HCT116 (cell line): ENCODE data around the gene MLLT6. TPM values are rescaled to one million over a fixed set of nuclear protein-coding genes. Genes with fewer than 3 reads are reported as not detected.

Experiments
- ATAC-seq: fragments of 200-7000 bp; cut with Tn5 transposase; 2 replicates; pipeline ENCODE4 v1.9.1; 2020; ENCODE audit warnings: mild to moderate bottlenecking, moderate library complexity
- BruUV-seq: library from RNA; stranded (reverse); fragments of 400-500 nt; replicated peaks from 2 replicates; lab custom pipeline; 2021; lab: Mats Ljungman, UMichigan
- CTCF ChIA-PET: fragments of 300-600 bp; sonication (Branson Sonifier 250); formaldehyde crosslinking; loops from one replicate; lab custom pipeline; 2021; ENCODE audit warnings: antibody characterized with exemption; lab: Charles Lee
- POLR2A ChIA-PET: fragments of 300-600, 350-600 bp; sonication (Branson Sonifier 250); formaldehyde crosslinking; loops from one replicate; lab custom pipeline; 2021; ENCODE audit warnings: antibody characterized with exemption; lab: Charles Lee
- RAD21 ChIA-PET, 2 experiments: fragments of 300-600 bp; sonication (Branson Sonifier 250); formaldehyde crosslinking; loops; one replicate each; lab custom pipeline; 2023; ENCODE audit warnings: low total read pairs in 2 of 2; ENCODE audit not compliant: uncharacterized antibody in 2 of 2, unreplicated experiment in 2 of 2, low non-redundant PET in 1 of 2; lab: Charles Lee
- DNase-seq: peaks from one replicate; pipeline ENCODE4 v3.0.0-alpha.2; 2010; ENCODE audit warnings: low read depth, low spot score
- H2AFZ ChIP-seq: fragments of 200-600 bp; shearing (Covaris generic), sonication (generic); 2 replicates; pipeline ENCODE4 v1.6.1; 2017; ENCODE audit warnings: low read depth, mixed run types, mixed read lengths, antibody characterized with exemption, low read length; ENCODE audit not compliant: poor library complexity, severe bottlenecking
- H3K27ac ChIP-seq: 2 replicates; pipeline ENCODE4 v1.5.1; 2012; ENCODE audit warnings: low read depth, low read length
- H3K27me3 ChIP-seq: fragments of 200-600 bp; sonication (generic); 2 replicates; pipeline ENCODE4 v1.6.1; 2016; ENCODE audit warnings: mixed run types, low read length, mixed read lengths; ENCODE audit not compliant: insufficient read depth
- H3K36me3 ChIP-seq, 2 experiments: fragments of 200-500 bp in 1 of 2; fragments of 200-600 bp in 1 of 2; sonication (Bioruptor generic) in 1 of 2; sonication (generic) in 1 of 2; 2 replicates each; pipeline versions ENCODE4 v1.5.1 to v1.6.1; 2014 to 2016; ENCODE audit warnings: low read length in 2 of 2, inconsistent platforms in 1 of 2, mixed read lengths in 1 of 2, mixed run types in 1 of 2; ENCODE audit not compliant: insufficient read depth in 2 of 2, control insufficient read depth in 1 of 2
- H3K4me1 ChIP-seq, 2 experiments: fragments of 200-600 bp in 1 of 2; sonication (generic) in 1 of 2; 2 replicates each; pipeline versions ENCODE4 v1.5.1 to v1.6.1; 2012 to 2017; ENCODE audit warnings: low read length in 2 of 2, inconsistent platforms in 1 of 2, mild to moderate bottlenecking in 1 of 2, mixed read lengths in 1 of 2, mixed run types in 1 of 2, moderate library complexity in 1 of 2; ENCODE audit not compliant: insufficient read depth in 2 of 2, control insufficient read depth in 1 of 2
- H3K4me2 ChIP-seq: fragments of 200-600 bp; sonication (generic); 2 replicates; pipeline ENCODE4 v1.6.1; 2017; ENCODE audit warnings: mixed run types, low read length, mixed read lengths
- H3K4me3 ChIP-seq, 2 experiments: fragments of 200-600 bp in 1 of 2; sonication (generic) in 1 of 2; replicated peaks in 1 of 2; 2 replicates each; pipeline ENCODE4 v1.5.1; 2011 to 2016; ENCODE audit warnings: low read length in 2 of 2, control low read depth in 1 of 2, low read depth in 1 of 2, mild to moderate bottlenecking in 1 of 2, mixed read lengths in 1 of 2, mixed run types in 1 of 2
- H3K79me2 ChIP-seq: fragments of 200-600 bp; sonication (generic); 2 replicates; pipeline ENCODE4 v1.6.1; 2017; ENCODE audit warnings: mild to moderate bottlenecking, mixed run types, low read length, moderate library complexity, mixed read lengths; ENCODE audit not compliant: insufficient read depth
- H3K9ac ChIP-seq: fragments of 200-600 bp; sonication (generic); 2 replicates; pipeline ENCODE4 v1.6.1; 2016; ENCODE audit warnings: low read length, mixed read lengths
- H3K9me2 ChIP-seq: fragments of 200-600 bp; sonication (generic), shearing (Covaris generic); 2 replicates; pipeline ENCODE4 v1.6.1; 2017; ENCODE audit warnings: mixed run types, mild to moderate bottlenecking, moderate library complexity; ENCODE audit not compliant: insufficient read depth
- H3K9me3 ChIP-seq, 2 experiments: fragments of 200-500 bp in 1 of 2; fragments of 200-600 bp in 1 of 2; sonication (Bioruptor generic) in 1 of 2; sonication (generic) in 1 of 2; 2 replicates each; pipeline ENCODE4 v1.6.1; 2014 to 2017; ENCODE audit warnings: low read length in 2 of 2, mixed read lengths in 2 of 2, inconsistent platforms in 1 of 2, low read depth in 1 of 2, mild to moderate bottlenecking in 1 of 2, mixed run types in 1 of 2, moderate library complexity in 1 of 2; ENCODE audit not compliant: control insufficient read depth in 1 of 2, insufficient read depth in 1 of 2
- H4K20me1 ChIP-seq: fragments of 200-600 bp; sonication (generic), shearing (Covaris generic); 2 replicates; pipeline ENCODE4 v1.6.1; 2017; ENCODE audit warnings: mixed run types, mild to moderate bottlenecking, moderate library complexity; ENCODE audit not compliant: insufficient read depth
- ATF3 ChIP-seq: IDR thresholded peaks from 2 replicates; pipeline ENCODE4 v1.6.1; 2012
- CBX3 ChIP-seq: IDR thresholded peaks from 2 replicates; pipeline ENCODE4 v1.6.1; 2012; ENCODE audit warnings: low read depth
- CEBPB ChIP-seq: IDR thresholded peaks from 2 replicates; pipeline ENCODE4 v1.6.1; 2012; ENCODE audit warnings: low read depth
- EGR1 ChIP-seq: IDR thresholded peaks from 2 replicates; pipeline ENCODE4 v1.6.1; 2012; ENCODE audit warnings: low read depth
- ELF1 ChIP-seq: IDR thresholded peaks from 2 replicates; pipeline ENCODE4 v1.6.1; 2012; ENCODE audit warnings: low read depth, borderline replicate concordance
- EZH2phosphoT487 ChIP-seq: fragments of 200-600 bp; IDR thresholded peaks from 2 replicates; pipeline ENCODE4 v1.6.1; 2018; ENCODE audit warnings: antibody characterized with exemption, borderline replicate concordance
- JUND ChIP-seq: IDR thresholded peaks from 2 replicates; pipeline ENCODE4 v1.6.1; 2012
- MAX ChIP-seq: IDR thresholded peaks from 2 replicates; pipeline ENCODE4 v1.6.1; 2012
- POLR2AphosphoS5 ChIP-seq: IDR thresholded peaks from 2 replicates; pipeline ENCODE4 v1.6.1; 2011; ENCODE audit warnings: mild to moderate bottlenecking, low read depth, low read length, moderate library complexity
- SIN3A ChIP-seq: IDR thresholded peaks from 2 replicates; pipeline ENCODE4 v1.6.1; 2012; ENCODE audit warnings: low read depth
- SRF ChIP-seq: IDR thresholded peaks from 2 replicates; pipeline ENCODE4 v1.6.1; 2012; ENCODE audit warnings: low read depth
- TCF7L2 ChIP-seq: IDR thresholded peaks from 2 replicates; pipeline ENCODE4 v1.7.0; 2011; ENCODE audit warnings: borderline replicate concordance, inconsistent platforms; ENCODE audit not compliant: insufficient read depth, insufficient read length; ENCODE audit errors: extremely low read depth
- ZBTB33 ChIP-seq: IDR thresholded peaks from 2 replicates; pipeline ENCODE4 v1.6.1; 2011; ENCODE audit warnings: mild to moderate bottlenecking, low read length, moderate library complexity; ENCODE audit not compliant: insufficient replicate concordance; ENCODE audit errors: extremely low read depth
- ZFX ChIP-seq: fragments of 450-650 bp; IDR thresholded peaks from 2 replicates; pipeline ENCODE4 v1.6.1; 2017
- ZNF274 ChIP-seq: fragments of 200-500 bp; sonication (Bioruptor generic); IDR thresholded peaks from 2 replicates; pipeline ENCODE4 v1.6.1; 2014; ENCODE audit warnings: mild to moderate bottlenecking, low read depth, low read length, inconsistent platforms
- intact Hi-C: fragments of 100-400 bp; cut with micrococcal nuclease; formaldehyde crosslinking; loops from 2 replicates; pipeline ENCODE4 v1.10.0; 2022
- total RNA-seq: library from RNA; stranded (reverse); gene quantifications from one replicate; pipeline ENCODE4 v1.2.1, GENCODE V29; 2021; ENCODE audit not compliant: unreplicated experiment

Gene MLLT6
- total RNA-seq, 1 experiment from 2014 or later, result 110 TPM

- no peak for TF ChIP-seq MAX
- TF ChIP-seq CBX3, result no peak
- no peak for TF ChIP-seq POLR2AphosphoS5
- no peak for TF ChIP-seq ZNF274
- no peak for TF ChIP-seq CEBPB
These were observed 11.4 kb downstream of the MLLT6 start (continued) for GRCh38 chr17:38716368-38717005.

- ATAC-seq (no peak), DNase-seq (no peak)
- Histone ChIP-seq H3K9ac (no peak overlapping the region), H3K4me2 (no peak overlapping the region), H3K9me2 (no peaks in the 10 kb centered on the region), H3K79me2 (no peaks in the 10 kb centered on the region), H3K4me3 (no peak overlapping the region), H4K20me1 (no peaks in the 10 kb centered on the region), H3K9me3 (no peaks in the 10 kb centered on the region), H3K36me3 (peaks cover 17 to 21% of the 10 kb centered on the region in 2 experiments), H3K4me1 (peaks cover 5 to 24% of the 10 kb centered on the region in 2 experiments), H3K27ac (no peak overlapping the region), H2AFZ (no peak overlapping the region), H3K27me3 (no peaks in the 10 kb centered on the region)
- ChIA-PET CTCF (no interaction called here), POLR2A (no interaction called here), RAD21 (no interaction called here)
- intact Hi-C loops, result no loop called here
- BruUV-seq, result no TSS peak
- TF ChIP-seq JUND (no peak), TCF7L2 (no peak), ATF3 (no peak), EZH2phosphoT487 (no peak), ELF1 (no peak), CBX3 (no peak), MAX (no peak), ZBTB33 (no peak), EGR1 (no peak), POLR2AphosphoS5 (no peak), CEBPB (no peak), ZFX (no peak), SIN3A (no peak), SRF (no peak)
These were observed 12.2 kb downstream of the MLLT6 start for GRCh38 chr17:38717139-38717745.
